GM12801 (cell line): ENCODE results near the gene TARM1.

Experiments
- TF ChIP-seq, protein P1 (sequence below): IDR thresholded peaks from one replicate; pipeline ENCODE4 v1.5.1; 2011; ENCODE audit warnings: control low read depth; ENCODE audit not compliant: insufficient read length; ENCODE audit errors: extremely low read depth

TARM1 gene

DNA sequence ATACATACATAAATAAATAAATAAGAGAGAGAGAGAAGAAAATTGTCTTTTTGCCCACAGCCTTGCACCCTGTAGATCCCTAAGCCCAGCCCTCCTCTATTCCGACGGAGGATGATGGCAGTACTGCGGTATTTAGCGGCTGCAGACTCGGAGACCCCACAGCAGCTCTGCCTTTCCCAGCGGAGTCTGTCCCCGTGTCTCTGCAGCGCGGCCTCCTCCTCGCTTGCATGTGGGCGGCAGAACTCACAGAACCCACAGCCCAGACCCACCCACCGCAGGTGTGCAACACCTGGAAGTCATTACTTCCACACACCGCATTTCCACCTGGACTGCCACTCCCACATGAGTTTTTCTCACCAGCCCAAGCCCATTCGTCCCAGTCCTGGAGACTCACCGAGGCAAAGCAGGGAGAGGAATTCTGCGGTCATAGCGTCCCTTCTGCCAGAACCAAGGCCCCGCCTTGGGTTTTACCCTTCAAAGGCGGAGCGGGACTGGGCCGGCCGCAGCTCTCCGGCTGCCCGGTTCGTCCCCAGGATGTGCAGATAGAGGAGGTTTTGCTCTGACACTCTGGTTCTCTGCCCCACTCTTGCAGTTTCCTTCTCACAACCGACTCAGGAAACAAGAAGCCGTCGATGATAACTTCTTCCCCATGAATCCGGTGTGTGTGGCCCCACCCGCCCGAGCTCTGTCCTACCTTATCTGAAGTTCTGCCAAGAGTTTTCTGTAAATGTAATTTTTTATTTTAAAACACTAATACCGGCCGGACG, 17.6 kb downstream of the TARM1 start, which contains the start of gene VSTM1:
Gene VSTM1 (minus strand): TSS at position 548 of the 767 bp plus-strand sequence. CDS start 120 bp downstream, at position 428.
- TF ChIP-seq, protein P1, sequence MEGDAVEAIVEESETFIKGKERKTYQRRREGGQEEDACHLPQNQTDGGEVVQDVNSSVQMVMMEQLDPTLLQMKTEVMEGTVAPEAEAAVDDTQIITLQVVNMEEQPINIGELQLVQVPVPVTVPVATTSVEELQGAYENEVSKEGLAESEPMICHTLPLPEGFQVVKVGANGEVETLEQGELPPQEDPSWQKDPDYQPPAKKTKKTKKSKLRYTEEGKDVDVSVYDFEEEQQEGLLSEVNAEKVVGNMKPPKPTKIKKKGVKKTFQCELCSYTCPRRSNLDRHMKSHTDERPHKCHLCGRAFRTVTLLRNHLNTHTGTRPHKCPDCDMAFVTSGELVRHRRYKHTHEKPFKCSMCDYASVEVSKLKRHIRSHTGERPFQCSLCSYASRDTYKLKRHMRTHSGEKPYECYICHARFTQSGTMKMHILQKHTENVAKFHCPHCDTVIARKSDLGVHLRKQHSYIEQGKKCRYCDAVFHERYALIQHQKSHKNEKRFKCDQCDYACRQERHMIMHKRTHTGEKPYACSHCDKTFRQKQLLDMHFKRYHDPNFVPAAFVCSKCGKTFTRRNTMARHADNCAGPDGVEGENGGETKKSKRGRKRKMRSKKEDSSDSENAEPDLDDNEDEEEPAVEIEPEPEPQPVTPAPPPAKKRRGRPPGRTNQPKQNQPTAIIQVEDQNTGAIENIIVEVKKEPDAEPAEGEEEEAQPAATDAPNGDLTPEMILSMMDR: no peak

GRCh38 chr19:54062643-54063042, 18.5 kb downstream of the TARM1 start:
- TF ChIP-seq, protein P1: no peak

- TF ChIP-seq, protein P1: no peak
Observed at GRCh38 chr19:54047616-54048015, 33.5 kb downstream of the TARM1 start.

DNA sequence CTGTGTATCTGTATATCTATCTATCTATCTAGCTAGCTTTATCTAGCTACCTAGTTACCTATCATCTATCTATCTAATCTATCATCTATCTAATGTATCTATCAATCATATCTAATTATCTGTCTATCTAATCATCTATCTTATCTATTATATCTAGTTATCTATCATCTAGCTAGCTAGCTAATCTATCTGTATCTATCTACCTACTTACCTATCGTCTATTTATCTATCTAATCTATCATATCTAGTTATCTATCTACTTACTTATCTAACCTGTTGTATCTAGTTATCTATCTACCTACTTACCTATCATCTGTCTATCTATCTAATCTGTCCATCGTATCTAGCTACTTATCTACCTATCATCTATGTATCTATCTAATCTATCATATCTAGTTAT, 35.4 kb downstream of the TARM1 start:
- TF ChIP-seq, protein P1: no peak

DNA sequence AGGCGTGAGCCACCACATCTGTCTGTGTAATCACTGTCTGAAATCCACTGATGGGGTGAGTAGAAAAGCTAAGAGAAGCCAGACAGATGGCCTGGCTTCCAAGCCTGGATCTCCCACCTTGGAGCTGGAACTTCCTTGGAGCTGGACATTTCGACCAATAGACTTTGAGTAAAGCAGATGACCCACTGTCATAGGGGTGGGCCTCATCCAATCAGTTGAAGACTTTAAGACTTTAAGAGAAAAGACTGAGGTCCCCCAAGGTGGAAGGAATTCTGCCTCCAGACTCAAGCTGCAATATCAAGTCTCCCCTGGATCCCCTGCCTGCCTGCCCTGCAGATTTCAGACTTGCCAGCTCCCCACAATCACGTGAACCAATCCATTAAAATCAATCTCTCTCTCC, 38.2 kb downstream of the TARM1 start:
- TF ChIP-seq, protein P1: no peak

GRCh38 chr19:54041969-54042606, 39.1 kb downstream of the TARM1 start:
- TF ChIP-seq, protein P1: no peak

GRCh38 chr19:54040003-54040402, 41.2 kb downstream of the TARM1 start:
- TF ChIP-seq, protein P1: no peak
